SK-N-SH (cell line): Measurements from ENCODE around the gene SMARCA1.

Experiments used
- CHD2 ChIP-seq: fragments of 150-350 bp; IDR thresholded peaks from 2 replicates; pipeline ENCODE4 v1.6.1; 2018; ENCODE audit warnings: low read length; ENCODE audit not compliant: partially characterized antibody
- CTCF ChIP-seq: fragments of 200-600 bp; sonication (generic); IDR thresholded peaks from 2 replicates; pipeline ENCODE4 v1.6.1; 2017; ENCODE audit warnings: antibody characterized with exemption, mild to moderate bottlenecking, moderate library complexity
- EZH2phosphoT487 ChIP-seq: fragments of 200-600 bp; sonication (generic); IDR thresholded peaks from 2 replicates; pipeline ENCODE4 v1.6.1; 2017; ENCODE audit warnings: low read depth, mixed run types, mild to moderate bottlenecking, antibody characterized with exemption, moderate library complexity, borderline replicate concordance
- REST ChIP-seq: IDR thresholded peaks from 2 replicates; pipeline ENCODE4 v1.6.1; 2012; ENCODE audit warnings: mild to moderate bottlenecking, low read depth, low read length, moderate library complexity
- SMC3 ChIP-seq: IDR thresholded peaks from 2 replicates; pipeline ENCODE4 v1.6.1; 2012; ENCODE audit warnings: low read depth, low read length, improper control_type of control experiment
- USF2 ChIP-seq: fragments of 150-350 bp; IDR thresholded peaks from 2 replicates; pipeline ENCODE4 v1.6.1; 2017; ENCODE audit warnings: antibody characterized with exemption, low read length, low read depth, borderline replicate concordance

DNA sequence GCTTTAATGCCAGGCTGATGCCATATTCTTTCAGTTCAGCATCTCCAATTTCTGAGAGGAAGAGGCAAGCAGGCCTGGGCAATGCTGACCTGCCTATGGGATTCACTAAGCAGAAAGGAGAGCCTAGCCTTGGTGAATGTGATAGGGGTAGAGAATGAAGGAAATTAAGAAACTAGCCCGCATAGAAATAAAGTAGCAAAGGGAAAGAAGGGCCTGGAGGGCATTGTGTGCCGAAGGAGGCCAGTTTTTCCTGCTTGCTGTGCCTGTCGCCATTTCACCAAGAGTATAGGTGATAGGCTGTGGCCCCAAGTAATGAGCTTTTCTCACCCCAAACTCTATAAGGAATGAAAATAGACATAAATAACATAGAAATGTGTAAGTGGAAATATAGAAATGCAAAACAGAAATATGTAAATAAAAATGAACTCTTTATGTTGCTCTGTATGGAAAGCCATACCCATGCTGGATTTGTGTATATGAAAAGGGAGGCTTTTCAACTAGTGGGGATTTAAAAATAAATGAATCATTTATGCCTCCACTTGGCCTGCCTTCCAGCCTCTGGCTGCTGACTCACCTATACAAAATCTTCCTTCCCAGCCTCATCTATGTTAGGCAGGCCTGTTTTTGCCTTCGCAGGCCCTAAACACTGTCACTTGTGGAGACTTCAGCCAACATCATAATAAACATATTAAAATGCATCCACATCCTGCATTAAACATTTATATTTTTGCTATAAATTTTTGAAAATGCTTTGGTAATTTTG lies 11.7 kb upstream of the SMARCA1 start:
- TF ChIP-seq EZH2phosphoT487 (no peak), REST (no peak), CHD2 (no peak), SMC3 (no peak), CTCF (no peak), USF2 (no peak)
